B cell (primary cell): ENCODE data around the gene ELK3. TPM values are rescaled to one million over a fixed set of nuclear protein-coding genes. Genes with fewer than 3 reads are reported as not detected.

Source experiments
- ATAC-seq: fragments of 200-7000 bp; cut with Tn5 transposase; one replicate; pipeline ENCODE4 v1.10.0; 2021; ENCODE audit warnings: low read depth, mild to moderate bottlenecking, moderate number of reproducible peaks, moderate library complexity
- CTCF ChIA-PET: fragments of 350-600 bp; sonication (Branson Sonifier 250); formaldehyde crosslinking; loops from one replicate; lab custom pipeline; 2021; ENCODE audit warnings: antibody characterized with exemption, inconsistent platforms; lab: Charles Lee
- POLR2A ChIA-PET: fragments of 350-600 bp; sonication (Branson Sonifier 250); formaldehyde crosslinking; loops from one replicate; lab custom pipeline; 2021; ENCODE audit warnings: antibody characterized with exemption; lab: Charles Lee
- DNase-seq: peaks from one replicate; pipeline ENCODE4 v3.0.0; 2013
- H2AFZ ChIP-seq: 2 replicates; pipeline ENCODE4 v1.6.1; 2012; ENCODE audit warnings: mild to moderate bottlenecking, low read depth, low read length; ENCODE audit not compliant: insufficient read depth, poor library complexity, severe bottlenecking
- H3K27ac ChIP-seq, 2 donors: 1 replicate in 1 of 2; 2 replicates in 1 of 2; pipeline ENCODE4 v1.5.1; 2012 to 2013; ENCODE audit warnings: low read length in 2 of 2, mild to moderate bottlenecking in 2 of 2, moderate library complexity in 1 of 2
- H3K27me3 ChIP-seq, 4 experiments: fragments of 200-600 bp in 1 of 4; sonication (generic) in 1 of 4; replicated peaks in 1 of 4; 1 replicate in 2 of 4; 2 replicates in 2 of 4; pipeline versions ENCODE4 v1.6.1 to v1.7.0; 2013 to 2016; ENCODE audit warnings: low read length in 3 of 4, mild to moderate bottlenecking in 2 of 4, mixed read lengths in 1 of 4, moderate library complexity in 1 of 4; ENCODE audit not compliant: insufficient read depth in 4 of 4, control insufficient read depth in 3 of 4; ENCODE audit errors: control extremely low read depth in 1 of 4
- H3K36me3 ChIP-seq, 2 experiments: replicated peaks in 1 of 2; 1 replicate in 1 of 2; 2 replicates in 1 of 2; pipeline versions ENCODE4 v1.6.1 to v1.7.1; 2013; ENCODE audit warnings: low read length in 1 of 2; ENCODE audit not compliant: insufficient read depth in 2 of 2, control insufficient read depth in 1 of 2; ENCODE audit errors: control extremely low read depth in 1 of 2, extremely low read depth in 1 of 2
- H3K4me1 ChIP-seq, 2 donors: fragments of 200-600 bp in 1 of 2; sonication (generic) in 1 of 2; 1 replicate in 1 of 2; 2 replicates in 1 of 2; pipeline versions ENCODE4 v1.5.1 to v1.6.1; 2013 to 2017; ENCODE audit warnings: low read length in 2 of 2; ENCODE audit not compliant: control insufficient read depth in 2 of 2, insufficient read depth in 2 of 2
- H3K4me2 ChIP-seq: replicated peaks from 2 replicates; pipeline ENCODE3; 2012; ENCODE audit warnings: mild to moderate bottlenecking, low read depth, low read length; ENCODE audit not compliant: poor library complexity, severe bottlenecking
- H3K4me3 ChIP-seq, 5 experiments: fragments of 200-600 bp in 1 of 5; sonication (generic) in 1 of 5; 1 replicate in 3 of 5; 2 replicates in 2 of 5; pipeline versions ENCODE4 v1.5.1 to v1.7.0; 2011 to 2016; ENCODE audit warnings: low read length in 4 of 5, mild to moderate bottlenecking in 4 of 5, low read depth in 2 of 5, control low read depth in 1 of 5, moderate library complexity in 1 of 5; ENCODE audit not compliant: insufficient read depth in 1 of 5; ENCODE audit errors: control extremely low read depth in 1 of 5, extremely low read depth in 1 of 5
- H3K79me2 ChIP-seq: fragments of 200-600 bp; sonication (generic); one replicate; pipeline ENCODE4 v1.6.0; 2016; ENCODE audit warnings: low read length; ENCODE audit not compliant: control insufficient read depth, insufficient read depth
- H3K9ac ChIP-seq: fragments of 200-600 bp; sonication (generic); 2 replicates; pipeline ENCODE4 v1.6.1; 2017; ENCODE audit warnings: mild to moderate bottlenecking, low read length, moderate library complexity
- H3K9me3 ChIP-seq, 3 donors: one replicate each; pipeline versions ENCODE4 v1.6.1 to v1.7.1; 2013; ENCODE audit warnings: low read length in 2 of 3; ENCODE audit not compliant: control insufficient read depth in 2 of 3, insufficient read depth in 1 of 3; ENCODE audit errors: control extremely low read depth in 1 of 3
- H4K20me1 ChIP-seq: 2 replicates; pipeline ENCODE4 v1.6.0; 2012; ENCODE audit warnings: mild to moderate bottlenecking, low read length; ENCODE audit not compliant: insufficient read depth, control insufficient read depth, poor library complexity, severe bottlenecking
- H3K27ac Mint-ChIP-seq: one replicate; pipeline ENCODE4 v1.8.0; 2021; ENCODE audit warnings: mixed read lengths
- H3K27me3 Mint-ChIP-seq: one replicate; pipeline ENCODE4 v1.8.0; 2021; ENCODE audit warnings: mixed read lengths
- H3K4me1 Mint-ChIP-seq: one replicate; pipeline ENCODE4 v1.8.0; 2021; ENCODE audit warnings: mixed read lengths
- H3K4me3 Mint-ChIP-seq: one replicate; pipeline ENCODE4 v1.8.0; 2021; ENCODE audit warnings: mixed read lengths
- H3K9me3 Mint-ChIP-seq: one replicate; pipeline ENCODE4 v1.8.0; 2022; ENCODE audit warnings: mixed read lengths; ENCODE audit not compliant: insufficient read depth
- CTCF ChIP-seq: fragments of 200-600 bp; IDR thresholded peaks from one replicate; pipeline ENCODE4 v1.8.0; 2022; ENCODE audit warnings: antibody characterized with exemption, mild to moderate bottlenecking
- EZH2 ChIP-seq: IDR thresholded peaks from 2 replicates; pipeline ENCODE4 v1.6.1; 2012; ENCODE audit warnings: borderline replicate concordance, low read depth, mild to moderate bottlenecking, moderate library complexity, low read length; ENCODE audit not compliant: insufficient read depth, poor library complexity, severe bottlenecking
- WGBS: methylation state at CpG from one replicate; pipeline ENCODE4 v1.1.5; 2013; ENCODE audit warnings: missing lambda C conversion rate; ENCODE audit not compliant: insufficient coverage; 5-methylcytosine and 5-hydroxymethylcytosine counted together
- intact Hi-C: fragments of 100-400 bp; cut with micrococcal nuclease; formaldehyde crosslinking; loops from one replicate; pipeline ENCODE4 v1.10.0; 2022
- polyA plus RNA-seq: library from polyadenylated mRNA; depleted of rRNA; stranded (reverse); fragments of >200 nt; gene quantifications from 2 replicates; pipeline ENCODE4 v1.2.3, GENCODE V29; 2012
- total RNA-seq, 2 donors: library from RNA; stranded (reverse); fragments of 120-200 nt in 1 of 2; gene quantifications; 1 replicate in 1 of 2; 2 replicates in 1 of 2; pipeline versions ENCODE4 v1.2.3 to v1.2.4, GENCODE V29; 2013 to 2022

The ELK3 gene
- total and polyA plus RNA-seq, 2 donors (not counting 1 experiment from before 2014, with no cell fraction given) = 10.5 to 87.1 TPM

GRCh38 chr12:96228566-96229248 lies 34.5 kb downstream of the ELK3 start:
- Histone ChIP-seq H3K36me3 (peaks cover 0 to 73% of the 10 kb centered on the region in 2 experiments), H3K4me1 (no peaks in the 10 kb centered on the region), H3K9ac (no peak overlapping the region), H3K79me2 (peaks cover 95% of the 10 kb centered on the region), H3K27me3 (no peaks in the 10 kb centered on the region), H4K20me1 (peaks cover 71% of the 10 kb centered on the region), H3K4me2 (no peak overlapping the region), H3K4me3 (no peak overlapping the region), H3K9me3 (no peaks in the 10 kb centered on the region), H3K27ac (no peak overlapping the region), H2AFZ (no peak overlapping the region)
- Mint-ChIP-seq H3K27ac (no peak overlapping the region), H3K9me3 (no peaks in the 10 kb centered on the region), H3K27me3 (no peaks in the 10 kb centered on the region), H3K4me1 (peaks cover 20% of the 10 kb centered on the region), H3K4me3 (no peak overlapping the region)
- DNase-seq = no peak
- no peak for ATAC-seq
- intact Hi-C loops = no loop called here
- WGBS = 100% methylated on average over 8 of the region's 12 CpGs
- POLR2A ChIA-PET = no interaction called here
- TF ChIP-seq CTCF = no peak
- no peak for TF ChIP-seq EZH2
- CTCF ChIA-PET = interaction anchor here (0.6 to 1.6 kb wide), 3 partner anchors 14 to 288 kb away, joined by 3 to 7 read pairs (median 5); no protein-coding TSS in a partner anchor

- Histone ChIP-seq H3K27me3 (no peaks in the 10 kb centered on the region), H3K9me3 (no peaks in the 10 kb centered on the region), H3K4me3 (no peak overlapping the region), H4K20me1 (peaks cover 74% of the 10 kb centered on the region), H2AFZ (no peak overlapping the region), H3K79me2 (peaks cover 98% of the 10 kb centered on the region), H3K4me1 (no peaks in the 10 kb centered on the region), H3K4me2 (no peak overlapping the region), H3K27ac (no peak overlapping the region), H3K9ac (no peak overlapping the region), H3K36me3 (peaks cover 0 to 60% of the 10 kb centered on the region in 2 experiments)
- TF ChIP-seq EZH2 (no peak), CTCF (no peak)
- no peak for ATAC-seq
- no peak overlapping the region for H3K4me3 Mint-ChIP-seq
- no peaks in the 10 kb centered on the region for H3K27me3 Mint-ChIP-seq
- intact Hi-C loops = no loop called here
- H3K4me1 Mint-ChIP-seq = peaks cover 7% of the 10 kb centered on the region
- DNase-seq = no peak
- WGBS = 98% methylated on average over 13 of the region's 13 CpGs
- no peaks in the 10 kb centered on the region for H3K9me3 Mint-ChIP-seq
- ChIA-PET POLR2A (no interaction called here), CTCF (no interaction called here)
- H3K27ac Mint-ChIP-seq = no peak overlapping the region
These were observed 36.5 kb downstream of the ELK3 start for GRCh38 chr12:96230646-96231045.
